Germinal center (tissue), 1 donor: ENCODE data around the gene ACE.

Experiments used
- DNase-seq: peaks from one replicate; pipeline ENCODE4 v3.0.0; 2012; ENCODE audit warnings: mixed read lengths, low spot score

The ACE gene

DNA sequence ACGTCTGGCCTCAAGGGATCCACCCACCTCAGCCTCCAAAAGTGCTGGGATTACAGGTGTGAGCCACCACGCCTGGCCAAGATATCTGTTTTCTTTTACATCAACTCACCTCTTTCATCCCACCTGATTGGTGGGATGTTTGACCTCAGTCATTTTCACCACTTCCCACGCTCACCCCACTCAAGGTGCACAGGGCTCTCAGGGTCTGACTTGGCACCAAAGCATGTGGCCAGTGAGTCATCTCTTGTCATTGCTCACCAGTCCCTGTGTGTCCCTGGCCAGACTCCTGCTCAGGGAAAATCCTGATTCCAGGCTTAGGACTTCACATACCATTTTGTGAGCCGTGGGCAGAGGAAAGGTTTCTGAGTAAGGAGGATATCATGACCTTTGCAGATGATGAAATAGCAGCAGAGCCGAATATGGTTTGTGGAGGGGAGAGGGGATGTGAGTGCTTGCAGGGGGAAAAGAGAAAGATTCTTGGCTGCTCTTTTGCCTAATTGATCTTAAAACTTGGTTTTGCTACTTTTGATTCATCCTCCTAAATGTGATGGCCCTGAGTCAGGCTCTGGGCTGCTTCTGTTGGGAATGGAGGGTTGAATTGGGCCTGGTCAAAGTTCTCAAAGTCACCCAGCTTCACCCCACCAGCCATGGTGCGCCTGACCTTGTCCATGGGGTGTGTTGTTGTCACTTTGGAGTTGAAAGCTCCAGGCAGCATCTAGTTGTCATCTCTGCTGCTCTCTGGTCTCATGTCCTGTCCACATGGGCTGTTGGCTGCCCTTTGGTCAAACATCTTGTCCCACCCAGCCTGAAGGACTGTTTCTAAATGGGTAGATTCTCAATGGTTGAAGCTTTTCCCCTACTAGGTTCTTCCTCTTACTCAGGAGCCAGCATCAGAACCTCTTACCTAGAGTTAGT lies 40.3 kb downstream of the ACE start:
- DNase-seq: no peak

DNA sequence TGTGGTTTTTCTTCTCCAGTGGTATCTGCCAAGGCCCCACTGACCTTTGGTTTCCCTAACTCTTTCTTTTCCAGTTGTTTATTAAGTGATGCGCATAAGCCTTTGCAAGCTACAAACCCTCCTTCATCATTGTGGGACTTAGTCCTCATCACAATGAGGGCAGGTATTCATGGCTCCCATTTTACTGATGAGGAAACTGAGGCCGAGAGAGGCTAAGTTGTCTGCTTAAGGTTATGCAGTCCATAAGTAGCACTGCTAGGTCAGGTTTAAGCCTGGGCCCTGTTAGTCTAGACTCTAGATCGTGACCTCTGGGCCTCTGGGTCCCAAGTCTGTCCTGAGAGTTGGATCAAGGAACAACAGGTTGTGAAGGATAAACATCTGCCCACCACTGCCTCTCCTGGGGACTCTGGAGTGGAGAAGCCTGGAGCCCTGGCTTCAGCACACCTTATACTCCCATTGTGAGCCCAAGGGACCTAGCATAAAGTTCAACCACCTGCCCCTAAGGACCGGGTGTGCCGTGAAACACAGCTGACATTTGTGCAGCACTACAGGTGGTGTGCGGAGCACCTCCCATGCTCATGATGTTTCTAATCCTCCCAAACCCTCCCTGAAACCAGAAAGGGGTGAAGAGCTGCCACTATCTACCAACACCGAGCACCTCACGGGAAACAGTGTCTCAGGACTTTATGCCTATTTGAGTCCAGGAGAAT lies 41.1 kb downstream of the ACE start:
- no peak for DNase-seq

DNA sequence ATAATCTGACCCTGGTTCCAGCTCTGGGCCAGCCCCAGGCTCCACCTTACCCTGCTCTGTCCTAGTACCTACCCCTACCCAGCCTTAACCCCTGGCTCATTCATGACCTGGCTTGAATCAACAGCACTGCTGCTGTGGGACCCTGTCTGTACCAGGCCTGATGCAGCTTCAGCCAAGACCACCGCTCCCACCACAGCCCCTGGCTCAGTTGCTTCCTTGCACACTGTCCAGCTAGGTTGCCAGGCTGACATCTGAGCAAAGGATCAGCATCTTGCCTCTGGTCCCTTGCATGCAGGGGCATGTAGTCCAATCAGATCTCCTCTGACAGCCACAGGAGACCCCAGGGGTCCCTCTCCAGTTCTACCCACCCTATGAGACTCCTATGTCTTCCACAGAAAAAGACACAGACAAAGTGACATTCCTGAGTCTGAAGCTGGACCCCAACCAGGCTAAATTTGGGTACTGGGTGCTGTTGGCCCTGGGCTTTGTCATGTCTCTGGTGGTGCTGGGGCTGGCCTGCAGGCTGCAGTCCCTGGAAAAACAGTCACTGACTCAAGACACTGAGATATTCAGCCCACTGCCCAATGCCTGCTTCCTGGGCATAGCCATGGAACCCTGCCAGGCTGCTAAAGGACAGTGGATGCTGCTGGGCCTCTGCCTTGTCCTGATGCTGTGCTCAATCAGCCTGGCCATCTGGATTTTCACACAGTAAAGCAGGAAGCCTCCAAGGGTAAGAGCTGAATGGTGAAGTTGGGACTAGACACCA lies 42.4 kb downstream of the ACE start:
- no peak for DNase-seq

DNA sequence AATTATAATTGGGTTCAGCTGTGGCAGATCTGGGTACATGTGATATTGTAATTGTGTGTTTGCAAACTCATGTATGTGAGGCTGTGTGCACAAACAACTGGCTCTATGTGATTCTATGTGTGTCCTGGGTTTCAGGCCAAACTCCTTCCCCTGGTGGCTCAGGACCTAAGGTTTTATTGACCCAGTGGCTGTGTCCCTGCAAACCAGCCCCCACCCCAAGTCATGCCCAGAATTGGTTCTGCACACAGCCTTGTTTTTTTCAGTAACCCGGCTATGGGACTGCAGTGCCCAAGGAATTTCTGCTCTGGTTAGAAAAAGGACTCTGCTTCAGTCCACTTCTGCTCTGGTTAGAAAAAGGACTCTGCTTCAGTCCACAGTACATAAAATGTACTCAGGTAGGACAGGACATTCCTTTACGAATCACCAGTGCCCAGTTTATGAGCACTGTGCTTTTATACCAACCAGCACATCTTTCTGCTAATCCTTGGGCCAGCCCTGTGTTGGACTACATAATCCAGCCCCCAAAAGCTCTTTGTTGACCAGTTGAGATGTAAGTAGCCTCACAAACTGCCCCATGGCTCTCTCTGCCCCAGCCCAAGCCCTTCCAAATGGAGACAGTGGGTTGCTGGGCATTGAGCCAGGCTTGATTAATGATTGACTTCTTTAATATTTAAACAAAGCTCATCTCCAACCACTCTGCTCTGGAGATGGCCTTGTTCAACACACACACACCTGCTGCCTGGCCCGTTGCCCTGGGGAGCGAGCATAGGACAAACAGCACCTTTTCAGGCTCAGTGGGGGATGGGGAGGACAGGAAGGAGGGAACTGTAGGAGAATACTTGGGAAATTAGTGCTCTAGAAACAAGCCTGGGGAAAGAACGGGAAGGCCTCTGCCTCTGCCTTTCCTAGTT lies 43.4 kb downstream of the ACE start:
- DNase-seq: no peak

DNA sequence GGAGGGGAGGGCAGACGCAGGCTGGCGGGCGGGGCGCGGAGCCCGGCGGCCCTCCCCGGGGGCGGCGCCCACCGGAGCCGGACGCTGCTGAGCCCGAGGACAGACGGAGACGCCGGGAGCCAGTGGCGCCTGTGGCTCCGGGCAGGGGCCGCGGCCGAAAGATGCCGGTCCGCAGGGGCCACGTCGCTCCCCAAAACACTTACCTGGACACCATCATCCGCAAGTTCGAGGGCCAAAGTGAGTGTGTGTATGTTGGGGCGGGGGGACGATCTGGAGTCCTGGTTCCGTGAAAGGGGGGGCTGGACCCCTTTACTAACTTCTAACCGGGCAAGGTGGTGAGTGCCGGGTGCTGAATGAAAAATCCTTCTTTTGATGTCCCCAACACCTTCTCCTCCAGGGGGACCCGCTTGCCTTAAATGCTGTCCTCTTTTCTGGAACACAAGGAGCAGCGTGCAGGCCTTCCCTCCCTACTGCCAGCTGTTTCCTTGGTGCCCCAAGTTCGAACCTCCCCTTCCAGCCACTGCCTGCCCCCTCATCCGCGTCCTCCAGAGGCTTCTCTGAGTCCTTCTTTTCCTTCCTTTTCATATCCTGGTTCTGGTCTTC lies 46.5 kb downstream of the ACE start, which contains the start of gene KCNH6:
KCNH6 (plus strand) TSS at position 106 of the 603 bp plus-strand sequence; CDS start at position 162, 56 bp downstream.
- no peak for DNase-seq

DNA sequence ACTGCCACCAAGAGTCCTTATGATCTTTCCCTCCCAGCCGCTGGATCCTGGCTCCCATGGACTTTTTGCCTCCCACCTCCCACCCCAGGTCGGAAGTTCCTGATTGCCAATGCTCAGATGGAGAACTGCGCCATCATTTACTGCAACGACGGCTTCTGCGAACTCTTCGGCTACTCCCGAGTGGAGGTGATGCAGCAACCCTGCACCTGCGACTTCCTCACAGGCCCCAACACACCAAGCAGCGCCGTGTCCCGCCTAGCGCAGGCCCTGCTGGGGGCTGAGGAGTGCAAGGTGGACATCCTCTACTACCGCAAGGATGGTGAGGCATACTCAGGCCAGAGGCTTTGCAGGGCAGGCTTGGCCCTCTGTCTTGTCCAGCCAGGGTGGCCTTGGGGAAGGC lies 47.2 kb downstream of the ACE start:
- no peak for DNase-seq

DNA sequence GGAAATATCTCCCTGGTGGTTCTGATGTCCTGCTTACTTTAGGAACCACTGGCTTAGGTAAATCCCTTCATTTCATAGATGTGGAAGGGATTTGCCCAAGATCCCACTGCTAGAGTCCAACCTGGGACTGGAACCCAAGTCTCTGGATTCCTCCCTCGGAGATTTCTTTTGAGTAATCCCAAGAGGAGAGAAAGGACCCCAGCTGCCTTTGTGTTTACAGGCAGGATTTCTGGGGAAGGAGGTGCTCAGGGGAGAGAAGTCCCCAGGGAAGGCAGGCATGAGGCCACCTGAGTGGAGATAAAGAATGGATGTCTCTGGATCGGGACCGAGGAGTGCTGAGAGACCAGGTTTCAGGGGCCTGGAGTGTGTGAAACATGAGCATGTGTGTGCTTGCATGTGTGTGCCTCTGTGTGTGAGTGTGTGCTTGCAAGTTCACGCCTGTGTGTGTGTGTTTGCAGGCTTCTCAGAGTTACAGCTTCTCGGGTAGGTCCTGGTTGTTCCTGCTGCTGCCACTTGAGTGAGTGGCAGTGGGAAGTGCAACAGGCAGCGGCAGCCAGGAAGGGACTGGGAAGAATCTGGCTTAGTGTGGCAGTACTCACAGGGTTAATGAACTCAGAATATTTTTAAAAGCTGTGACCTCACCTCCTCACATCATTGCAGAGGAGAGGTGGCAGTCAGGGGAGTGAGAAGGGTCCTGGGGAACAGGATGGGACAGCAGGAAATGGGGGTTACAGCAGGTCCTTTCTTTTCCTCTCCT lies 48.5 kb downstream of the ACE start:
- DNase-seq: no peak

DNA sequence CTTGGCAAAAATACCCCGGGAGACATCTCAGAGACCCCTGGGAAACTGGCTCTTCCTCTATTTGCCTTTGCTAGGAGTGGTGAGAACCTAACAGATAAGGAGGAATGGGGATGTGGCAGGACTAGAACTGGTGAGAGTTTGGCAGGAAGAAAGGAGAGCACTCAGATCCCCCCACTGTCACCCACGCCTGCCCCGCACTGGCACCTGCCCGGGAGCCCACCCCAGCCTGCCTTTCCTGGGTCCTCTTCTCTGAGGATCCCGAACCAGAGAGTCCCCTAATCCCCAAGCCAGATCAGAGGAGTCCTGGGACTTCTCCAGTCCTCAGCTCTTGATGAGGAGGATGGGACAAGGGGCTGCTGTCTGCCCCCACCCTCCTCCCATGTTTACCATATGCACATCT lies 50.0 kb downstream of the ACE start:
- DNase-seq: no peak

DNA sequence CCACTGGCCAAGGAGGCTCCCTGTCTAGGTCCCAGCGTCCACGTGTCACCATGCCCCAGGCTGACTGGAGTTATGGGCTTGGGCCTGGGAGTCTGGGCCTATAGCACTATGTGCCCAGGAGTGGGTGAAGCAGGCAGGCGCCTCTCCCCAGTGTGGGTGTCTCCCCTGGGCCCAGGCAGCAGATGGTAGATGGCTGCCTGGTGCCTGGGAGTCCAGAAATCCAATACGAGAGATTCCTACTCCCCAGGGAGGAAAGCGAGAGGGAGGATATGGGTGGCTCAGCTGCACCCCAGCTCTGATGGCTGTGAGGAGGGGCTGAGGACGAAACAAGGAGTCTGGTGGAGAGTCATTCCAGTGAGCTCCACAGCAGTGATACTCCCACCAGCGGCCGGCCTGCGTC lies 51.3 kb downstream of the ACE start:
- DNase-seq: no peak

DNA sequence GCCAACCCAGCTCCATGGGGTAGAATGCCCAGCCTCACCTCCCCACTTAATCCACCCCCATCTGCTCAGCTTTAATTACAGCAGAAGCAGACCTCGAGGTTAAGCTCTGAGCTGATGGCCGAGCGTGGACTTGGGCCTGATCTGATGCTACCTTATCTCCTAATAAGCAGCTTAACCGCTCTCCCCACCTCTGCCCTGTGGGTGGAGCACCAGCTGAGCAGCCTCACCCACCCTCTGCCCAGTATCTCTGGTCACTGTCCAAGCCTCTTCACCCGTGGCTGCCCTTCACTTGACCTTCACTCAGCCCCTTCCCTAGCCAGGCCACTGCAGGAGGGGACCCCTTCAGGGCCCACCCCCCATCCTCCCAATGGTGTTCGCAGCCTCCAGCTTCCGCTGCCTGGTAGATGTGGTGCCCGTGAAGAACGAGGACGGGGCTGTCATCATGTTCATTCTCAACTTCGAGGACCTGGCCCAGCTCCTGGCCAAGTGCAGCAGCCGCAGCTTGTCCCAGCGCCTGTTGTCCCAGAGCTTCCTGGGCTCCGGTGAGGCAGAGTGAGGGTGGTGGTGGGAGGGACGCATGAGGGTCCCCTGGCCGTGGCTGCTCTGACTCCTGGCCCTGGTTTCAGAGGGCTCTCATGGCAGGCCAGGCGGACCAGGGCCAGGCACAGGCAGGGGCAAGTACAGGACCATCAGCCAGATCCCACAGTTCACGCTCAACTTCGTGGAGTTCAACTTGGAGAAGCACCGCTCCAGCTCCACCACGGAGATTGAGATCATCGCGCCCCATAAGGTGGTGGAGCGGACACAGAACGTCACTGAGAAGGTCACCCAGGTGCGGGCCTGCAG lies 53.1 kb downstream of the ACE start:
- DNase-seq: no peak

DNA sequence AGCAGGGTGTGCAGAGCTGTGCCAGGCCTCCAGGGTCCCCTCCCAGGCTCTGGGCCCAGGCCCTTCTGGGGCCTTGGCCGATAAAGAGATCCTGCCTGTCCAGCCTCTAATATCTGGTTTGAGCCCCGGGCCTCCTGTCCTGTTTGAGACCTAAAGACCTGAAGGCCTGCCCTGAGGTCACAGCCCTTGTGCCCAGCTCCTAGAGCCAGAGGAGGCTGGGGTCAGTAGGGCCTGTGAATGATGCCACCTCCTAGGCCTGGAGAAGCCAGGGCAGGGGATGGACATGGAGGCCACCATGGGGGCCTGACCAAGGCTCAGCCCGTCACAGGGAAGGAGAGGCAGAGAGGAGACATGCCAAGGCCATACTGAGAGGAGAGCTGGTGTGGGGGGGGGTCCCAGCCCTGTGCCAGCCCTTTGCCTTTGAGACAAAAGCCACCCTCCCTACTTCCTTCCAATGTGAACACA lies 53.7 kb downstream of the ACE start:
- no peak for DNase-seq

DNA sequence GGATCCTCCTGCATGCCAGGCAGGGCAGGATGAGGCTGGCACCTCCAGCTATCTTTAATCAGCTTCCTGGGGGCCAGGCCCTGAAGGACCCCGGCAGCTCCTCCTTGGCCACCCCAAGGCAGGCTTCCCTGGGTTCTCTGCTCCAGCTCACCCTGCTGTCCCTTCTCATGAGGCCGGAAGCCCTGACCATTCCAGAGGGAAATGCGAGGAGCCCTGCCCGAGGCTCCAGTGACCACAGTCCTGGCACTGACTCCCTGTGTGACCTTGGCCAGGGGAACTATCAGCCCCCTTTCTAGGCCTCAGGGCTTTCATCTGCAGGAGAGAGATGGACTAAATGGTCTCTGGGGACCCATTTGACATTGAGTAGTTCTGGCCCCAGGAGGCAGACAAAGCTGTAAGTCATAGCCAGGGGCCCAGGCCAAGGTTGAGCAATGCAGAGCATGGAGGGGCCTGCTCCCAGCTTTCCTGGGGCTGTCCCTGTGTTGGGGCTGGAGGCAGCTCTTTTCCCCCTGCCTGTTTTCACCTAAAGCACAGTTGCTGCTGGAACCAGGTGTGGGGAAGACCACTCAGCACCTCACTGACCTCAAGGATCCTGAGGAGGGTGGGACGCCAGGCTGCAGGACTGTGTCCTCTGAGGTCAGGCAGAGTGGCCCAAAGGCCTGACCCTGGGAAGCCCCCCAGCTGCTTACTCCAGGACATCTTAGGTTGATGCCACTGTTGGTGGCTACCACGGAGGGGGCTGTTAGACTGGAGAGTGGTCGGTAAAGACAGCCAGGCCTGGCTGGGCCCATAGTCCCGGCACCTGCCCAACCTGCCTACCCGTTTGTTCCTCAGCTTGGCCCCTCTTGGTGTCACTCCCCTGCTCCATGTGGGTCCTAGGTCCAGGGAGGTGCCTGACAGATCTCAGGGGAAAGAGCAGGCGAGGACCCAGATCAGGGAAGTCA lies 54.4 kb downstream of the ACE start:
- DNase-seq: no peak

DNA sequence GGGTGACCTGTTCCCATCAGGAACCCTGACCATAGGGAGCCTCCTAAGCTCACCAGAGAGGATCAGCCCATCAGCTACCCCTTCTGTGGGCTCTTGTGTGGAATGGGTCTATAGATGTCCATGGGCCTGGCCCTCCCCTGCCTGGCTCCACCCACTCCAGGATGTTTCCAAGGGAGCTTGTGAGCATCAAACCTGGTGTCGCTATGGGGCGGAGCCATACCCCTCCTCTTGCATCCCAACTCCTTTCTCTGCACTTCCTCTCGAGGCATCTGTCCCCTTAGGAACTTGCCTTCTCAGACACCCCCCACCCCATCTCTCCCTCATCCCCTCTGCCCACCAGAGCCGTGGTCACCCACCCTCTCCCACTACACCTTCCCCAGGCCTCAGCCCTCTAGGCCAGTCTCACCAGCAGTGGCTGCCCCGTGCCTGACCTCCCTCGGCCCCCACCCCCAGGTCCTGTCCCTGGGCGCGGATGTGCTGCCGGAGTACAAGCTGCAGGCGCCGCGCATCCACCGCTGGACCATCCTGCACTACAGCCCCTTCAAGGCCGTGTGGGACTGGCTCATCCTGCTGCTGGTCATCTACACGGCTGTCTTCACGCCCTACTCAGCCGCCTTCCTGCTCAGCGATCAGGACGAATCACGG lies 56.7 kb downstream of the ACE start:
- DNase-seq: no peak

DNA sequence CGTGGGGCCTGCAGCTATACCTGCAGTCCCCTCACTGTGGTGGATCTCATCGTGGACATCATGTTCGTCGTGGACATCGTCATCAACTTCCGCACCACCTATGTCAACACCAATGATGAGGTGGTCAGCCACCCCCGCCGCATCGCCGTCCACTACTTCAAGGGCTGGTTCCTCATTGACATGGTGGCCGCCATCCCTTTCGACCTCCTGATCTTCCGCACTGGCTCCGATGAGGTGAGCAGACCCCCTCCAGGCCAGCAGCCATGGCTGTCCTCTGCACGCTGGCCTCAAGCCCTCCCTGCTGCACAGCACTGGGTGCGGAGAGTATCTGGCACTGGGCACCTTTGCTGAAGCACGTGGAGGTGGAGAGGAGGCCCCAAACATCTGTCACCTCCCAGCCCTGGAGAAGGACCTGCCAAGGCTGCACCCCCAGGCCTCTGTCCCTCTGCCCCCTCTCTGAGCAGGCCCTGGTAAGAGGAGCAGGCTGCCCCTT lies 57.3 kb downstream of the ACE start:
- no peak for DNase-seq

DNA sequence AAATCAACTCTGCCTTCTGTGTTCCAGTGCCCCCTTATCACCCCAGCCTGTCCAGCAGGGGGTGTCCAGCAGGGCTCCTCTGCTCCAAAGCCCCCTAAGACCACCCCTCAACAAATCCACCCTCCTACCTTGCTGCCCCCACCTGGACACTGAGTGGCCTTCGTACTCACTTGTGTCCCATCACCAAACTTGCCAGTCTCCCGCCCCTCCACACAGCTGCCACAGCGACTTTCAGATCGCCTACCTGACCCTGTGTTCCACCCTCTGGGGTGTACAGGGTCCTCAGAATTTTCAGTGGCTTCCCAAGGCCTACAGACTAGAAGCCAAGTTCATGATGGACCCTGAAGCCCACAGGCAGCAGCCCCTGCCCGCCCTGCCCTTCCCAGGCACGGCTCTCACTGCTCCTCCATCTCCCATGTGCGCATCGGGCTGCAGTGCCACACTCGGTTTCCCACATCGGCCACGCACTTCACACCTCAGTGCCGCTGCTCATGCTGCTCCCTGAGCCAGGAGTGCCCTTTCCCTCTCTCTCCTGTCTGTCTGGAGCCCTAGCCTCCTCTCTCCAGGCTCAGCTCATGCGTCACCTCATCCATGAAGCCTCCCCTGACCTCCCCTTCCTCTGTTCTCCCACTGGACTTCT lies 58.1 kb downstream of the ACE start:
- no peak for DNase-seq

DNA sequence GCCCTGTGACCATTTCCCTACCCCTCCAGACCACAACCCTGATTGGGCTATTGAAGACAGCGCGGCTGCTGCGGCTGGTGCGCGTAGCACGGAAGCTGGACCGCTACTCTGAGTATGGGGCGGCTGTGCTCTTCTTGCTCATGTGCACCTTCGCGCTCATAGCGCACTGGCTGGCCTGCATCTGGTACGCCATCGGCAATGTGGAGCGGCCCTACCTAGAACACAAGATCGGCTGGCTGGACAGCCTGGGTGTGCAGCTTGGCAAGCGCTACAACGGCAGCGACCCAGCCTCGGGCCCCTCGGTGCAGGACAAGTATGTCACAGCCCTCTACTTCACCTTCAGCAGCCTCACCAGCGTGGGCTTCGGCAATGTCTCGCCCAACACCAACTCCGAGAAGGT lies 58.8 kb downstream of the ACE start:
- DNase-seq: no peak

DNA sequence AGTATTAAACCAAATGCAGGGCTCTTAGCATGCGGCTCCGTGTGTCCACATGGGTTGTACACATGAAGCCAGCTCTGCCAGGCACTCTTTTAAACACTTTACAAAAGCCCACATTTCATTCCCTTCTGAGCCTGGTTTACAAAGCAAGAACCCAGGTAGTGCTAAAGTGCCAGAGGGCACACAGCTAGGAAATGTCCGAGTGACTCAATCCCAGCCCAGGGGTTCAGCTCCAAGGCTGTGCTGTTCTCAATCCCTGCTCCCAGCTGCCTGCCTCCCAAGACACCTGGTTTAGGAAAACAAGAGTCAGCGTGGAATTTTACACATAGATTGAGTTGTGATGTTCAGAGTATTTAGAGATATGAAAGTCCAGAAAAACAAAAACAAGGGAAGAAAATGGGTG lies 60.1 kb downstream of the ACE start:
- no peak for DNase-seq
